T-cell (primary cell): ENCODE data around the gene MAN1B1. TPM values are rescaled to one million over a fixed set of nuclear protein-coding genes. Genes with fewer than 3 reads are reported as not detected.
A peak's percentile ranks its signal among the peaks of the same experiment; 100 is the strongest.

ENCODE experiments used
- ATAC-seq, 4 experiments: fragments of 200-7000 bp in 3 of 4; fragments of 150-1000 bp in 1 of 4; cut with Tn5 transposase; replicated peaks in 1 of 4; 1 replicate in 3 of 4; 2 replicates in 1 of 4; pipeline ENCODE4 v1.10.0; 2021; ENCODE audit warnings: moderate library complexity in 3 of 4, mild to moderate bottlenecking in 2 of 4, moderate number of reproducible peaks in 1 of 4
- CTCF ChIA-PET, 2 donors: fragments of 300-600 bp; sonication (Branson Sonifier 250); formaldehyde crosslinking; loops; one replicate each; lab custom pipeline; 2022; ENCODE audit warnings: antibody characterized with exemption in 2 of 2; lab: Charles Lee
- POLR2A ChIA-PET, 2 donors: fragments of 300-600 bp; sonication (Branson Sonifier 250); formaldehyde crosslinking; loops; one replicate each; lab custom pipeline; 2022; ENCODE audit warnings: antibody characterized with exemption in 2 of 2; lab: Charles Lee
- DNase-seq, 35 experiments: peaks; one replicate each; pipeline versions ENCODE4 v3.0.0 to v3.0.0-alpha.2; 2013 to 2023
- H3K27ac ChIP-seq: one replicate; pipeline ENCODE4 v1.5.1; 2013; ENCODE audit warnings: low read length
- H3K27me3 ChIP-seq, 2 experiments: replicated peaks in 1 of 2; 1 replicate in 1 of 2; 2 replicates in 1 of 2; pipeline versions ENCODE4 v1.6.1 to v1.7.0; 2013; ENCODE audit warnings: low read length in 1 of 2, mixed read lengths in 1 of 2; ENCODE audit not compliant: control insufficient read depth in 2 of 2, insufficient read depth in 2 of 2; ENCODE audit errors: extremely low read depth in 1 of 2
- H3K36me3 ChIP-seq, 2 donors: 1 replicate in 1 of 2; 2 replicates in 1 of 2; pipeline versions ENCODE4 v1.6.1 to v1.7.0; 2013; ENCODE audit warnings: low read length in 1 of 2; ENCODE audit not compliant: control insufficient read depth in 2 of 2, insufficient read depth in 1 of 2; ENCODE audit errors: extremely low read depth in 1 of 2
- H3K4me1 ChIP-seq, 2 experiments: 1 replicate in 1 of 2; 2 replicates in 1 of 2; pipeline versions ENCODE4 v1.6.1 to v1.7.0; 2013; ENCODE audit warnings: low read length in 2 of 2, mixed read lengths in 1 of 2; ENCODE audit not compliant: insufficient read depth in 2 of 2, control insufficient read depth in 1 of 2; ENCODE audit errors: extremely low read depth in 1 of 2
- H3K4me3 ChIP-seq, 2 donors: 1 replicate in 1 of 2; 2 replicates in 1 of 2; pipeline versions ENCODE4 v1.5.1 to v1.7.0; 2013; ENCODE audit warnings: mild to moderate bottlenecking in 2 of 2, low read length in 1 of 2, moderate library complexity in 1 of 2; ENCODE audit not compliant: control insufficient read depth in 1 of 2; ENCODE audit errors: extremely low read depth in 1 of 2
- H3K9me3 ChIP-seq: 2 replicates; pipeline ENCODE4 v1.7.0; 2013
- H3K27ac Mint-ChIP-seq, 2 donors: one replicate each; pipeline ENCODE4 v1.8.0; 2020 to 2021; ENCODE audit warnings: mild to moderate bottlenecking in 2 of 2, mixed read lengths in 2 of 2
- H3K27me3 Mint-ChIP-seq, 2 donors: one replicate each; pipeline ENCODE4 v1.8.0; 2021 to 2022; ENCODE audit warnings: mixed read lengths in 2 of 2
- H3K36me3 Mint-ChIP-seq: one replicate; pipeline ENCODE4 v1.8.0; 2021; ENCODE audit warnings: mixed read lengths
- H3K4me1 Mint-ChIP-seq, 3 donors: one replicate each; pipeline ENCODE4 v1.8.0; 2020 to 2022; ENCODE audit warnings: mixed read lengths in 3 of 3, mild to moderate bottlenecking in 1 of 3
- H3K4me3 Mint-ChIP-seq, 3 donors: one replicate each; pipeline ENCODE4 v1.8.0; 2020 to 2022; ENCODE audit warnings: mild to moderate bottlenecking in 3 of 3, mixed read lengths in 3 of 3, moderate library complexity in 3 of 3
- H3K9me3 Mint-ChIP-seq, 3 donors: one replicate each; pipeline ENCODE4 v1.8.0; 2020 to 2022; ENCODE audit warnings: mixed read lengths in 3 of 3
- WGBS: methylation state at CpG from one replicate; pipeline ENCODE4 v1.1.5; 2013; ENCODE audit warnings: missing lambda C conversion rate; ENCODE audit not compliant: insufficient coverage; 5-methylcytosine and 5-hydroxymethylcytosine counted together
- total RNA-seq, 35 experiments: library from RNA in 6 of 35; stranded (reverse) in 6 of 35; fragments of 120-200 nt in 1 of 35; gene quantifications; one replicate each; pipeline versions ENCODE4 v1.2.1 to v1.2.4 and lab custom pipeline; 2013 to 2026

MAN1B1 gene
- total RNA-seq, 5 donors from 2014 or later (not counting 1 experiment from before 2014, with no cell fraction given), result 62.0 to 91.5 (median 84.8) TPM

- H3K4me1 ChIP-seq, result peaks cover 0 to 9% of the 10 kb centered on the region in 2 experiments
- DNase-seq (no peak), ATAC-seq (no peak)
- no peaks in the 10 kb centered on the region for H3K9me3 Mint-ChIP-seq
- H3K9me3 ChIP-seq, result no peaks in the 10 kb centered on the region
- no peaks in the 10 kb centered on the region for H3K36me3 ChIP-seq
- H3K27me3 ChIP-seq, result peaks cover 13 to 81% of the 10 kb centered on the region in 2 experiments
- H3K27ac ChIP-seq, result no peak overlapping the region
- ChIA-PET CTCF (no interaction called here), POLR2A (no interaction called here)
- peaks cover 31 to 61% of the 10 kb centered on the region in 2 donors for H3K27me3 Mint-ChIP-seq
- H3K36me3 Mint-ChIP-seq, result no peaks in the 10 kb centered on the region
- H3K4me3 Mint-ChIP-seq, result no peak overlapping the region
- H3K27ac Mint-ChIP-seq, result no peak overlapping the region
- peaks cover 0 to 4% (median 0%) of the 10 kb centered on the region in 3 donors for H3K4me1 Mint-ChIP-seq
- 45% methylated on average over 25 of the region's 27 CpGs for WGBS
- no peak overlapping the region for H3K4me3 ChIP-seq
Observed at GRCh38 chr9:137136261-137136880, 49.6 kb downstream of the MAN1B1 start.

GRCh38 chr9:137136881-137137607 is 50.3 kb downstream of the MAN1B1 start:
- Histone ChIP-seq H3K4me1 (peaks cover 0 to 9% of the 10 kb centered on the region in 2 experiments), H3K9me3 (no peaks in the 10 kb centered on the region), H3K36me3 (no peaks in the 10 kb centered on the region), H3K27me3 (peaks cover 13 to 81% of the 10 kb centered on the region in 2 experiments), H3K4me3 (no peak overlapping the region), H3K27ac (no peak overlapping the region)
- Mint-ChIP-seq H3K4me3 (no peak overlapping the region), H3K27ac (no peak overlapping the region), H3K4me1 (peaks cover 0 to 4% (median 0%) of the 10 kb centered on the region in 3 donors), H3K36me3 (no peaks in the 10 kb centered on the region), H3K27me3 (peaks cover 35 to 68% of the 10 kb centered on the region in 2 donors), H3K9me3 (no peaks in the 10 kb centered on the region)
- ChIA-PET POLR2A (no interaction called here), CTCF (no interaction called here)
- DNase-seq (no peak), ATAC-seq (no peak)
- WGBS, result 81% methylated on average over 6 of the region's 23 CpGs

- no peak for ATAC-seq
- H3K27ac Mint-ChIP-seq, result peak overlapping the region in 1 of 2 donors; percentile 57
Observed at GRCh38 chr9:137138058-137138721, 51.4 kb downstream of the MAN1B1 start.

GRCh38 chr9:137138722-137139467 is 52.1 kb downstream of the MAN1B1 start, which contains the start of gene GRIN1:
Gene GRIN1 (plus strand): TSS chr9:137139154. CDS start chr9:137139487, 333 bp downstream.
- peak in 12 of 35 experiments; percentile 18 to 70 (median 39) for DNase-seq
- Mint-ChIP-seq H3K36me3 (no peaks in the 10 kb centered on the region), H3K4me1 (peaks cover 0 to 6% (median 4%) of the 10 kb centered on the region in 3 donors), H3K27me3 (peaks cover 37 to 75% of the 10 kb centered on the region in 2 donors), H3K27ac (peak within 1 kb of the TSS in 1 of 2 donors; percentile 57), H3K9me3 (no peaks in the 10 kb centered on the region), H3K4me3 (no peak within 1 kb of the TSS)
- Histone ChIP-seq H3K4me3 (peak within 1 kb of the TSS in 1 of 2 donors; percentile 11), H3K27me3 (peaks cover 13 to 89% of the 10 kb centered on the region in 2 experiments), H3K27ac (no peak within 1 kb of the TSS), H3K4me1 (peaks cover 0 to 9% of the 10 kb centered on the region in 2 experiments), H3K36me3 (no peaks in the 10 kb centered on the region), H3K9me3 (no peaks in the 10 kb centered on the region)
- CTCF ChIA-PET, result interaction anchor here in 1 of 2 donors (1.0 kb wide), 1 partner anchor 92 kb away, joined by 3 read pairs; no protein-coding TSS in a partner anchor
- peak; percentile 71 to 90 (median 74) for ATAC-seq
- 10% methylated on average over 98 of the region's 104 CpGs for WGBS
- POLR2A ChIA-PET, result no interaction called here

More at GRCh38 chr9:137138058-137138721, 51.4 kb downstream of the MAN1B1 start:
- Histone ChIP-seq H3K4me3 (peak overlapping the region in 1 of 2 donors; percentile 11), H3K36me3 (no peaks in the 10 kb centered on the region), H3K4me1 (peaks cover 0 to 9% of the 10 kb centered on the region in 2 experiments), H3K9me3 (no peaks in the 10 kb centered on the region), H3K27me3 (peaks cover 13 to 86% of the 10 kb centered on the region in 2 experiments), H3K27ac (no peak overlapping the region)
- Mint-ChIP-seq H3K27me3 (peaks cover 37 to 70% of the 10 kb centered on the region in 2 donors), H3K4me1 (peaks cover 0 to 6% (median 4%) of the 10 kb centered on the region in 3 donors), H3K4me3 (no peak overlapping the region), H3K36me3 (no peaks in the 10 kb centered on the region), H3K9me3 (no peaks in the 10 kb centered on the region)
- 19% methylated on average over 20 of the region's 25 CpGs for WGBS
- ChIA-PET POLR2A (no interaction called here), CTCF (interaction anchor here in 1 of 2 donors (1.0 kb wide), 1 partner anchor 92 kb away, joined by 3 read pairs; no protein-coding TSS in a partner anchor)
- DNase-seq, result no peak

- POLR2A ChIA-PET, result no interaction called here
- H3K4me3 ChIP-seq, result no peak overlapping the region
- Mint-ChIP-seq H3K9me3 (no peaks in the 10 kb centered on the region), H3K27ac (no peak overlapping the region), H3K36me3 (no peaks in the 10 kb centered on the region), H3K4me1 (peaks cover 0 to 6% (median 4%) of the 10 kb centered on the region in 3 donors), H3K4me3 (no peak overlapping the region), H3K27me3 (peaks cover 37 to 78% of the 10 kb centered on the region in 2 donors)
- H3K4me1 ChIP-seq, result peaks cover 0 to 9% of the 10 kb centered on the region in 2 experiments
- WGBS, result 32% methylated on average over 33 of the region's 37 CpGs
- H3K9me3 ChIP-seq, result no peaks in the 10 kb centered on the region
- H3K36me3 ChIP-seq, result no peaks in the 10 kb centered on the region
- H3K27me3 ChIP-seq, result peaks cover 13 to 87% of the 10 kb centered on the region in 2 experiments
- CTCF ChIA-PET, result no interaction called here
- H3K27ac ChIP-seq, result no peak overlapping the region
- no peak for DNase-seq
- ATAC-seq, result no peak
Observed at GRCh38 chr9:137139468-137140150, 52.8 kb downstream of the MAN1B1 start.
